ENCODE measurements around the gene SPZ1.
"Not testable (repeated sequence)": the region's sequence is repeated elsewhere in the genome, so short reads cannot be mapped to it uniquely, and the experiment has no call there.

DNA sequence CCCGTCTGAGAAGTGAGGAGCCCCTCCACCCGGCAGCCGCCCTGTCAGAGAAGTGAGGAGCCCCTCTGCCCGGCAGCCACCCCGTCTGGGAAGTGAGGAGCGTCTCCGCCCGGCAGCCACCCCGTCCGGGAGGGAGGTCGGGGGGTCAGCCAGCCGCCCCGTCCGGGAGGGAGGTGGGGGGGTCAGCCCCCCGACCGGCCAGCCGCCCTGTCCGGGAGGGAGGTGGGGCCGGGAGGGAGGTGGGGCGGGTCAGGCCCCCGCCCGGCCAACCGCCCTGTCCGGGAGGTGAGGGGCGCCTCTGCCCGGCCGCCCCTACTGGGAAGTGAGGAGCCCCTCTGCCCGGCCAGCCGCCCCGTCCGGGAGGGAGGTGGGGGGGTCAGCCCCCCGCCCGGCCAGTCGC, 18.5 kb upstream of the SPZ1 start:
- TF ChIP-seq, protein P1, sequence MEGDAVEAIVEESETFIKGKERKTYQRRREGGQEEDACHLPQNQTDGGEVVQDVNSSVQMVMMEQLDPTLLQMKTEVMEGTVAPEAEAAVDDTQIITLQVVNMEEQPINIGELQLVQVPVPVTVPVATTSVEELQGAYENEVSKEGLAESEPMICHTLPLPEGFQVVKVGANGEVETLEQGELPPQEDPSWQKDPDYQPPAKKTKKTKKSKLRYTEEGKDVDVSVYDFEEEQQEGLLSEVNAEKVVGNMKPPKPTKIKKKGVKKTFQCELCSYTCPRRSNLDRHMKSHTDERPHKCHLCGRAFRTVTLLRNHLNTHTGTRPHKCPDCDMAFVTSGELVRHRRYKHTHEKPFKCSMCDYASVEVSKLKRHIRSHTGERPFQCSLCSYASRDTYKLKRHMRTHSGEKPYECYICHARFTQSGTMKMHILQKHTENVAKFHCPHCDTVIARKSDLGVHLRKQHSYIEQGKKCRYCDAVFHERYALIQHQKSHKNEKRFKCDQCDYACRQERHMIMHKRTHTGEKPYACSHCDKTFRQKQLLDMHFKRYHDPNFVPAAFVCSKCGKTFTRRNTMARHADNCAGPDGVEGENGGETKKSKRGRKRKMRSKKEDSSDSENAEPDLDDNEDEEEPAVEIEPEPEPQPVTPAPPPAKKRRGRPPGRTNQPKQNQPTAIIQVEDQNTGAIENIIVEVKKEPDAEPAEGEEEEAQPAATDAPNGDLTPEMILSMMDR (IDR thresholded peaks at IDR 0.05), result not testable (repeated sequence)
- not testable (repeated sequence) for TF ChIP-seq POLR2A (IDR thresholded peaks at IDR 0.05); POLR2AphosphoS5 (IDR thresholded peaks at IDR 0.05); EP300 (IDR thresholded peaks at IDR 0.05; ENCODE audit: low read depth)
